SK-N-SH treated with all-trans-retinoic acid at 6 μM for 48 hours (cell line): ENCODE measurements around the gene LY9.

Experiments
- ATAC-seq: fragments of 200-7000 bp; cut with Tn5 transposase; 3 replicates; pipeline ENCODE4 v1.9.1; 2020; ENCODE audit warnings: mild to moderate bottlenecking, moderate library complexity
- ARNTL ChIP-seq: fragments of 450-650 bp; formaldehyde crosslinking; IDR thresholded peaks from 2 replicates; pipeline ENCODE4 v1.5.0; 2020; ENCODE audit warnings: low read depth, mild to moderate bottlenecking, moderate library complexity, borderline replicate concordance
- BACH2 ChIP-seq: fragments of 250-450 bp; sonication (Bioruptor Pico); IDR thresholded peaks from 2 replicates; pipeline ENCODE4 v1.9.0; 2021; ENCODE audit warnings: mild to moderate bottlenecking, borderline replicate concordance
- CSDC2 ChIP-seq: fragments of 250-450 bp; sonication (Bioruptor Pico); IDR thresholded peaks from 2 replicates; pipeline ENCODE4 v1.5.0; 2020; ENCODE audit warnings: mild to moderate bottlenecking, moderate library complexity
- CSRNP3 ChIP-seq: fragments of 250-450 bp; sonication (Bioruptor Pico); IDR thresholded peaks from 2 replicates; pipeline ENCODE4 v1.5.1; 2021; ENCODE audit warnings: mild to moderate bottlenecking, moderate library complexity
- ESRRG ChIP-seq: fragments of 250-450 bp; sonication (Bioruptor Pico); IDR thresholded peaks from 2 replicates; pipeline ENCODE4 v1.6.1; 2021; ENCODE audit warnings: mild to moderate bottlenecking
- GLIS3 ChIP-seq: fragments of 250-450 bp; sonication (Bioruptor Pico); IDR thresholded peaks from 2 replicates; pipeline ENCODE4 v1.5.0; 2020; ENCODE audit warnings: mild to moderate bottlenecking, moderate library complexity
- ISL1 ChIP-seq: fragments of 250-450 bp; sonication (Bioruptor Pico); IDR thresholded peaks from 2 replicates; pipeline ENCODE4 v2.1.2; 2022; ENCODE audit warnings: mild to moderate bottlenecking, moderate library complexity
- OSR1 ChIP-seq: fragments of 250-450 bp; sonication (Bioruptor Pico); IDR thresholded peaks from 2 replicates; pipeline ENCODE4 v1.8.0; 2022; ENCODE audit warnings: moderate library complexity, mild to moderate bottlenecking, inconsistent platforms
- PATZ1 ChIP-seq: fragments of 250-450 bp; sonication (Bioruptor Pico); IDR thresholded peaks from 2 replicates; pipeline ENCODE4 v1.8.0; 2020; ENCODE audit warnings: mild to moderate bottlenecking, moderate library complexity, borderline replicate concordance
- POU6F1 ChIP-seq: fragments of 250-450 bp; sonication (Bioruptor Pico); IDR thresholded peaks from 2 replicates; pipeline ENCODE4 v1.8.0; 2021; ENCODE audit warnings: low read depth, mild to moderate bottlenecking, moderate library complexity, borderline replicate concordance
- RARB ChIP-seq: fragments of 250-450 bp; sonication (Bioruptor Pico); IDR thresholded peaks from 2 replicates; pipeline ENCODE4 v1.8.0; 2021; ENCODE audit warnings: mild to moderate bottlenecking, moderate library complexity
- SNAI2 ChIP-seq: fragments of 250-450 bp; sonication (Bioruptor Pico); IDR thresholded peaks from 2 replicates; pipeline ENCODE4 v1.5.0; 2020; ENCODE audit warnings: mild to moderate bottlenecking, moderate library complexity
- TCF4 ChIP-seq: fragments of 250-450 bp; sonication (Bioruptor Pico); IDR thresholded peaks from 2 replicates; pipeline ENCODE4 v1.8.0; 2021; ENCODE audit warnings: mild to moderate bottlenecking, moderate library complexity, borderline replicate concordance
- TOX ChIP-seq: fragments of 250-450 bp; sonication (Bioruptor Pico); IDR thresholded peaks from 2 replicates; pipeline ENCODE4 v1.8.0; 2021; ENCODE audit warnings: mild to moderate bottlenecking, moderate library complexity, borderline replicate concordance
- TSHZ2 ChIP-seq: fragments of 250-450 bp; sonication (Bioruptor Pico); IDR thresholded peaks from 2 replicates; pipeline ENCODE4 v1.5.0; 2020; ENCODE audit warnings: mild to moderate bottlenecking, moderate library complexity
- ZFP30 ChIP-seq: fragments of 450-650 bp; formaldehyde crosslinking; IDR thresholded peaks from 2 replicates; pipeline ENCODE4 v1.5.0; 2022; ENCODE audit warnings: mild to moderate bottlenecking, moderate library complexity
- ZNF70 ChIP-seq: fragments of 450-650 bp; formaldehyde crosslinking; IDR thresholded peaks from 2 replicates; pipeline ENCODE4 v1.5.0; 2020; ENCODE audit warnings: mild to moderate bottlenecking, moderate library complexity

Gene LY9

GRCh38 chr1:160779626-160780397 is 16.2 kb upstream of the LY9 start (continued):
- TF ChIP-seq PATZ1 (no peak), ISL1 (CRISPR knock-in tag) (no peak)
- TF ChIP-seq, all 23 proteins: peak for 0

- no peak for ATAC-seq
- TF ChIP-seq ARNTL (CRISPR knock-in tag) = no peak
- no peak for TF ChIP-seq BACH2 (CRISPR knock-in tag)
These were observed 15.6 kb upstream of the LY9 start for GRCh38 chr1:160780398-160780755.

- ATAC-seq = no peak
- TF ChIP-seq CSDC2 = no peak
- no peak for TF ChIP-seq CSRNP3 (CRISPR knock-in tag)
- no peak for TF ChIP-seq TSHZ2 (CRISPR knock-in tag)
- no peak for TF ChIP-seq ESRRG (CRISPR knock-in tag)
- TF ChIP-seq ISL1 (CRISPR knock-in tag) = no peak
- TF ChIP-seq PATZ1 = no peak
- no peak for TF ChIP-seq GLIS3 (CRISPR knock-in tag)
- no peak for TF ChIP-seq TCF4 (CRISPR knock-in tag)
- no peak for TF ChIP-seq ZNF70 (CRISPR knock-in tag)
- TF ChIP-seq OSR1 (CRISPR knock-in tag) = no peak
These were observed 14.7 kb upstream of the LY9 start for GRCh38 chr1:160781186-160781766.

GRCh38 chr1:160781914-160782689 is 13.9 kb upstream of the LY9 start:
- ATAC-seq = no peak

More at GRCh38 chr1:160781914-160782689, 13.9 kb upstream of the LY9 start:
- TF ChIP-seq POU6F1 (CRISPR knock-in tag) (no peak), RARB (no peak), PATZ1 (no peak), ARNTL (CRISPR knock-in tag) (no peak), SNAI2 (no peak), CSRNP3 (CRISPR knock-in tag) (no peak), TOX (CRISPR knock-in tag) (no peak), ZFP30 (CRISPR knock-in tag) (no peak)
